ENCODE data around the gene DLGAP3. TPM values are rescaled to one million over a fixed set of nuclear protein-coding genes. Genes with fewer than 3 reads are reported as not detected.

DLGAP3 gene
- total RNA-seq, 1 experiment from 2014 or later, result 7.3 TPM

DNA sequence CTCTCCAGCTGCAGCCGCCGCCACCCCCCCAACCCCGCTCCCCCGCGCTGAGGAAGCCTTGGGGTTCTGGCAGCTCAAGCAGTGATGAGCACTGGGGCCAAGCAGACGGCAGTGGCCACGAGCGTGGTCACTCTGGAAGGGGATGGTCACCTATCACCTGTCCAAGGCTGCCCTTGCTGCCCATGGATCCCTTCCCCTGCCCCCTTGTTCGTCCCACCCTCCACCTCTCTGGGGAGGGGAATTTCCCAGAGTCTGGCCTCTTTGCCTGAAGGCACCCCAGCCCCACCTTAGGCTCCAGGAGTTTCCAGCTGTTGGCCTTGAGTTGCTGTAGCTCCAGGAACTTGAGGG is 62.7 kb downstream of the DLGAP3 start:
- Histone ChIP-seq H2AFZ (ENCODE audit: low read length) (no peak overlapping the region), H3T11ph (ENCODE audit: low read length) (no peak overlapping the region), H4K91ac (ENCODE audit: insufficient read length, low read depth, low read length) (no peak overlapping the region), H3K27ac (ENCODE audit: insufficient read length, low read depth, low read length) (no peak overlapping the region), H3K79me1 (ENCODE audit: insufficient read depth, low read depth, low read length, poor library complexity, severe bottlenecking) (no peaks in the 10 kb centered on the region), H2BK120ac (ENCODE audit: low read depth, low read length, poor library complexity, severe bottlenecking) (no peak overlapping the region), H3K56ac (ENCODE audit: insufficient read length, low read depth, low read length) (no peak overlapping the region), H2BK20ac (ENCODE audit: low read depth, low read length, poor library complexity, severe bottlenecking) (no peak overlapping the region), H3K27me3 (ENCODE audit: insufficient read depth, low read length) (no peaks in the 10 kb centered on the region), H3K4ac (ENCODE audit: low read depth, low read length) (no peak overlapping the region), H3K9me3 (ENCODE audit: control insufficient read depth, low read depth, low read length) (no peaks in the 10 kb centered on the region), H3K79me2 (ENCODE audit: insufficient read depth, low read length) (no peaks in the 10 kb centered on the region), H2BK5ac (ENCODE audit: insufficient read length, low read length) (no peak overlapping the region), H2AK5ac (ENCODE audit: insufficient read length, low read length) (no peak overlapping the region), H3K4me2 (ENCODE audit: insufficient read depth, insufficient read length, low read length) (peak overlapping the region; percentile 3), H4K5ac (ENCODE audit: insufficient read length, low read depth, low read length) (no peak overlapping the region), H3K9ac (ENCODE audit: extremely low read depth, insufficient read length, low read length) (no peak overlapping the region), H3K14ac (ENCODE audit: insufficient read depth, low read length) (no peak overlapping the region; the same call in 1 of the 2 replicates), H3K23ac (ENCODE audit: insufficient read length, low read depth, low read length) (no peak overlapping the region), H4K8ac (replicated peaks; ENCODE audit: insufficient read length, low read depth, low read length) (no peak overlapping the region), H3K4me1 (ENCODE audit: insufficient read depth, low read length) (no peaks in the 10 kb centered on the region), H3K23me2 (ENCODE audit: insufficient read length, low read depth, low read length, poor library complexity, severe bottlenecking) (no peaks in the 10 kb centered on the region), H2BK12ac (ENCODE audit: insufficient read length, low read depth, low read length) (no peak overlapping the region), H3K18ac (ENCODE audit: insufficient read length, low read depth, low read length) (no peak overlapping the region), H4K20me1 (ENCODE audit: control insufficient read depth, insufficient read depth, insufficient read length) (no peaks in the 10 kb centered on the region), H2BK15ac (ENCODE audit: low read depth, low read length) (no peak overlapping the region)
- no peaks in the 10 kb centered on the region for H3K9me3 Mint-ChIP-seq
- H3K36me3 Mint-ChIP-seq (ENCODE audit: insufficient read depth in 1 of 3, low read depth in 3 of 3), result no peaks in the 10 kb centered on the region; a peak in 2 of 7 replicates
- TF ChIP-seq, protein P1, sequence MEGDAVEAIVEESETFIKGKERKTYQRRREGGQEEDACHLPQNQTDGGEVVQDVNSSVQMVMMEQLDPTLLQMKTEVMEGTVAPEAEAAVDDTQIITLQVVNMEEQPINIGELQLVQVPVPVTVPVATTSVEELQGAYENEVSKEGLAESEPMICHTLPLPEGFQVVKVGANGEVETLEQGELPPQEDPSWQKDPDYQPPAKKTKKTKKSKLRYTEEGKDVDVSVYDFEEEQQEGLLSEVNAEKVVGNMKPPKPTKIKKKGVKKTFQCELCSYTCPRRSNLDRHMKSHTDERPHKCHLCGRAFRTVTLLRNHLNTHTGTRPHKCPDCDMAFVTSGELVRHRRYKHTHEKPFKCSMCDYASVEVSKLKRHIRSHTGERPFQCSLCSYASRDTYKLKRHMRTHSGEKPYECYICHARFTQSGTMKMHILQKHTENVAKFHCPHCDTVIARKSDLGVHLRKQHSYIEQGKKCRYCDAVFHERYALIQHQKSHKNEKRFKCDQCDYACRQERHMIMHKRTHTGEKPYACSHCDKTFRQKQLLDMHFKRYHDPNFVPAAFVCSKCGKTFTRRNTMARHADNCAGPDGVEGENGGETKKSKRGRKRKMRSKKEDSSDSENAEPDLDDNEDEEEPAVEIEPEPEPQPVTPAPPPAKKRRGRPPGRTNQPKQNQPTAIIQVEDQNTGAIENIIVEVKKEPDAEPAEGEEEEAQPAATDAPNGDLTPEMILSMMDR (conservative IDR thresholded peaks at IDR 0.05), result no peak
- no peak overlapping the region for H3K27ac Mint-ChIP-seq
- DNase-seq, result no peak
- H3K4me3 Mint-ChIP-seq, result peak overlapping the region in 1 of 2 experiments; percentile 21; a peak in 1 of 5 replicates
- no CpG with 5 or more reads among the region's 9 CpGs for WGBS (ENCODE audit: extremely low coverage, insufficient read length, low lambda C conversion rate)
- H3K4me1 Mint-ChIP-seq, result peaks cover 2 to 6% of the 10 kb centered on the region in 2 experiments; a peak in 2 of 4 replicates
- peaks cover 54% of the 10 kb centered on the region for H3K27me3 Mint-ChIP-seq (ENCODE audit: low read depth)
